Measurements from ENCODE around the gene PEX10. TPM values are rescaled to one million over a fixed set of nuclear protein-coding genes. Genes with fewer than 3 reads are reported as not detected.
"Not testable (repeated sequence)": the region's sequence is repeated elsewhere in the genome, so short reads cannot be mapped to it uniquely, and the experiment has no call there.

PEX10 gene
- total RNA-seq, 1 donor = 28.9 TPM

- H3K4me3 ChIP-seq (ENCODE audit: low read depth, low read length) = no peak overlapping the region
- DNase-seq (ENCODE audit: low read depth) = no peak
Measured at GRCh38 chr1:2444138-2444591, 31.8 kb upstream of the PEX10 start.

GRCh38 chr1:2443277-2444137, 31.1 kb upstream of the PEX10 start:
- TF ChIP-seq CTCF (IDR thresholded peaks at IDR 0.05; ENCODE audit: insufficient read depth, low read depth, low read length) = peak; percentile 6
- H3K4me3 ChIP-seq (ENCODE audit: low read depth, low read length) = no peak overlapping the region
- no peak for DNase-seq (ENCODE audit: low read depth)

More at GRCh38 chr1:2444138-2444591, 31.8 kb upstream of the PEX10 start:
- no peak for TF ChIP-seq CTCF (IDR thresholded peaks at IDR 0.05; ENCODE audit: insufficient read depth, low read depth, low read length)

GRCh38 chr1:2442661-2443060, 30.3 kb upstream of the PEX10 start:
- no peak for TF ChIP-seq CTCF (IDR thresholded peaks at IDR 0.05; ENCODE audit: insufficient read depth, low read depth, low read length)
- no peak for DNase-seq (ENCODE audit: low read depth)
- no peak overlapping the region for H3K4me3 ChIP-seq (ENCODE audit: low read depth, low read length)

GRCh38 chr1:2441746-2442145, 29.4 kb upstream of the PEX10 start:
- DNase-seq (ENCODE audit: low read depth) = no peak
- no peak overlapping the region for H3K4me3 ChIP-seq (ENCODE audit: low read depth, low read length)
- no peak for TF ChIP-seq CTCF (IDR thresholded peaks at IDR 0.05; ENCODE audit: insufficient read depth, low read depth, low read length)

- not testable (repeated sequence) for DNase-seq (ENCODE audit: low read depth); H3K4me3 ChIP-seq (ENCODE audit: low read depth, low read length)
Measured at GRCh38 chr1:2440346-2440745, 28.0 kb upstream of the PEX10 start.

GRCh38 chr1:2439369-2439768, 27.0 kb upstream of the PEX10 start:
- H3K4me3 ChIP-seq (ENCODE audit: low read depth, low read length) = no peak overlapping the region
- no peak for DNase-seq (ENCODE audit: low read depth)
- no peak for TF ChIP-seq CTCF (IDR thresholded peaks at IDR 0.05; ENCODE audit: insufficient read depth, low read depth, low read length)

- no peak for TF ChIP-seq CTCF (IDR thresholded peaks at IDR 0.05; ENCODE audit: insufficient read depth, low read depth, low read length)
- no peak for DNase-seq (ENCODE audit: low read depth)
- no peak overlapping the region for H3K4me3 ChIP-seq (ENCODE audit: low read depth, low read length)
Measured at GRCh38 chr1:2438641-2439040, 26.3 kb upstream of the PEX10 start.
